WERI-Rb-1 (cell line): ENCODE measurements around the gene NSMCE1.

Source experiments
- DNase-seq: peaks from one replicate; pipeline ENCODE4 v3.0.0-alpha.2; 2020
- H3K27ac ChIP-seq: fragments of 250-450 bp; sonication (Bioruptor Pico); 2 replicates; pipeline ENCODE4 v1.5.1; 2020; ENCODE audit warnings: mild to moderate bottlenecking, moderate library complexity
- H3K27me3 ChIP-seq: fragments of 250-450 bp; sonication (Bioruptor Pico); 2 replicates; pipeline ENCODE4 v1.5.1; 2021; ENCODE audit warnings: mild to moderate bottlenecking, low read depth, moderate library complexity; ENCODE audit not compliant: insufficient read depth, severe bottlenecking
- H3K36me3 ChIP-seq: fragments of 250-450 bp; sonication (Bioruptor Pico); 2 replicates; pipeline ENCODE4 v1.5.1; 2020; ENCODE audit warnings: mild to moderate bottlenecking, moderate library complexity
- H3K4me3 ChIP-seq: 2 replicates; pipeline ENCODE4 v1.5.1; 2011; ENCODE audit warnings: low read depth, mild to moderate bottlenecking, control low read depth, low read length
- H3K9me3 ChIP-seq: fragments of 250-450 bp; sonication (Bioruptor Pico); 2 replicates; pipeline ENCODE4 v1.5.1; 2021; ENCODE audit warnings: mild to moderate bottlenecking, moderate library complexity; ENCODE audit not compliant: severe bottlenecking
- TF ChIP-seq, protein P1 (sequence below): IDR thresholded peaks from 2 replicates; pipeline ENCODE4 v1.5.1; 2011; ENCODE audit warnings: low read depth, mild to moderate bottlenecking, control low read depth, inconsistent platforms, low read length

NSMCE1 gene

GRCh38 chr16:27215660-27216059 lies 52.9 kb downstream of the NSMCE1 start:
- no peaks in the 10 kb centered on the region for H3K9me3 ChIP-seq
- no peak overlapping the region for H3K27ac ChIP-seq
- TF ChIP-seq, protein P1, sequence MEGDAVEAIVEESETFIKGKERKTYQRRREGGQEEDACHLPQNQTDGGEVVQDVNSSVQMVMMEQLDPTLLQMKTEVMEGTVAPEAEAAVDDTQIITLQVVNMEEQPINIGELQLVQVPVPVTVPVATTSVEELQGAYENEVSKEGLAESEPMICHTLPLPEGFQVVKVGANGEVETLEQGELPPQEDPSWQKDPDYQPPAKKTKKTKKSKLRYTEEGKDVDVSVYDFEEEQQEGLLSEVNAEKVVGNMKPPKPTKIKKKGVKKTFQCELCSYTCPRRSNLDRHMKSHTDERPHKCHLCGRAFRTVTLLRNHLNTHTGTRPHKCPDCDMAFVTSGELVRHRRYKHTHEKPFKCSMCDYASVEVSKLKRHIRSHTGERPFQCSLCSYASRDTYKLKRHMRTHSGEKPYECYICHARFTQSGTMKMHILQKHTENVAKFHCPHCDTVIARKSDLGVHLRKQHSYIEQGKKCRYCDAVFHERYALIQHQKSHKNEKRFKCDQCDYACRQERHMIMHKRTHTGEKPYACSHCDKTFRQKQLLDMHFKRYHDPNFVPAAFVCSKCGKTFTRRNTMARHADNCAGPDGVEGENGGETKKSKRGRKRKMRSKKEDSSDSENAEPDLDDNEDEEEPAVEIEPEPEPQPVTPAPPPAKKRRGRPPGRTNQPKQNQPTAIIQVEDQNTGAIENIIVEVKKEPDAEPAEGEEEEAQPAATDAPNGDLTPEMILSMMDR, result no peak
- no peaks in the 10 kb centered on the region for H3K27me3 ChIP-seq
- no peak overlapping the region for H3K4me3 ChIP-seq
- no peak for DNase-seq
- H3K36me3 ChIP-seq, result peaks cover 4% of the 10 kb centered on the region

GRCh38 chr16:27214084-27214961 lies 54.2 kb downstream of the NSMCE1 start:
- no peak for DNase-seq
- TF ChIP-seq, protein P1, result no peak
- no peaks in the 10 kb centered on the region for H3K27me3 ChIP-seq
- no peaks in the 10 kb centered on the region for H3K9me3 ChIP-seq
- H3K36me3 ChIP-seq, result peaks cover 9% of the 10 kb centered on the region
- H3K4me3 ChIP-seq, result no peak overlapping the region
- no peak overlapping the region for H3K27ac ChIP-seq

DNA sequence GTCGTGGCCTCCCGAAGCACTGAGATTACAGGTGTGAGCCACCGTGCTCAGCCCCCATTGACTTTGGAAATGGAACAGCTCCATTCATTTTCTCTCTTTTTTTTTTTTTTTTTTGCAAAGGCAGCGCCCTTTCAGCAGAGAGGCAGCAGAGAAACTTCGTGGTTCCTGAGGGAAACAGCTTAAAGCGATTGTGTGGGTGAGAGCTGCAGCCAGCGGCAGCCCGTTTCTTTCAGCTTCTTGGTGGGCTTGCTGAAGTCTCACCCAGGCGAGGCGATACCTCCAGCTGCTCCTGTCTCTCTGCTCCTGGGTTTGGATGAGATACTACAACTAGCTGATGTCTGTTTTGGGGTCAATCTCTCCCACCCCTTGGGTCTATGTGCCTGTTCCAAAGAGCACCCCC lies 57.5 kb downstream of the NSMCE1 start:
- TF ChIP-seq, protein P1, result no peak
- Histone ChIP-seq H3K27me3 (no peaks in the 10 kb centered on the region), H3K27ac (no peak overlapping the region), H3K36me3 (peaks cover 9% of the 10 kb centered on the region), H3K9me3 (no peaks in the 10 kb centered on the region), H3K4me3 (no peak overlapping the region)
- no peak for DNase-seq

GRCh38 chr16:27210174-27210573 lies 58.4 kb downstream of the NSMCE1 start:
- H3K27me3 ChIP-seq, result no peaks in the 10 kb centered on the region
- H3K27ac ChIP-seq, result no peak overlapping the region
- no peaks in the 10 kb centered on the region for H3K9me3 ChIP-seq
- no peak overlapping the region for H3K4me3 ChIP-seq
- TF ChIP-seq, protein P1, result no peak
- H3K36me3 ChIP-seq, result peaks cover 9% of the 10 kb centered on the region
- DNase-seq, result no peak

DNA sequence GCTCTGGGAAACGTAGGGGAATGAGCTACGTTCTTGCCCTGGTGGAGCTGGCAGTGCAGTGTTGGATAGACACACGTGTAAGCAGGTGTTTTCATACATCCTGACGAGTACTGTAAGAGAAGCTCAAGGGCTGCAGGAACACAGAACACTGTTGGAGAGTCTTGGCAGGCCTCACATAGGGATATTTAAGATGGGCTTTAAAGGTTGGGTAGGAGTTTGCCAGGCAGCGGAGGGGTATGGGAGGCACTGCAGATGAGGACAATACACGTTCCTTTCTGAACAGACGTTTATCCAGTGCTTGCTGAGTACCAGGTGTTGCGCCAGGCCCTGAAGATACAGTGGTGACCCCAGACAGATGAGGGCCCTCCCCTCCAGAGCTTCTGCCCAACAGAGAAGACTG lies 59.0 kb downstream of the NSMCE1 start:
- TF ChIP-seq, protein P1, result no peak
- Histone ChIP-seq H3K9me3 (no peaks in the 10 kb centered on the region), H3K27ac (no peak overlapping the region), H3K36me3 (peaks cover 9% of the 10 kb centered on the region), H3K4me3 (no peak overlapping the region), H3K27me3 (no peaks in the 10 kb centered on the region)
- no peak for DNase-seq
